ENCODE results near the gene THSD4.
"Not testable (repeated sequence)": the region's sequence is repeated elsewhere in the genome, so short reads cannot be mapped to it uniquely, and the experiment has no call there.

THSD4 gene

GRCh38 chr15:71718116-71718910, 603.0 kb downstream of the THSD4 start:
- Histone ChIP-seq H3K4me3 (no peak overlapping the region), H3K9ac (ENCODE audit: insufficient read length) (no peak overlapping the region), H3K36me3 (ENCODE audit: insufficient read depth, low read length) (no peaks in the 10 kb centered on the region), H3K9me3 (ENCODE audit: low read depth, low read length) (no peaks in the 10 kb centered on the region), H3K27ac (no peak overlapping the region)
- DNase-seq (ENCODE audit: low read depth, low spot score): no peak
- TF ChIP-seq POLR2AphosphoS5 (IDR thresholded peaks at IDR 0.05; ENCODE audit: borderline replicate concordance, low read depth, low read length) (no peak), EZH2 (IDR thresholded peaks at IDR 0.05) (no peak), FOXP2 (optimal IDR thresholded peaks at IDR 0.05; ENCODE audit: control extremely low read depth, extremely low read length, insufficient read depth) (no peak)

- H3K36me3 ChIP-seq (ENCODE audit: insufficient read depth, low read length): no peaks in the 10 kb centered on the region
- no peak for DNase-seq (ENCODE audit: low read depth, low spot score)
- no peak overlapping the region for H3K27ac ChIP-seq
- H3K9me3 ChIP-seq (ENCODE audit: low read depth, low read length): no peaks in the 10 kb centered on the region
- TF ChIP-seq EZH2 (IDR thresholded peaks at IDR 0.05) (no peak), FOXP2 (optimal IDR thresholded peaks at IDR 0.05; ENCODE audit: control extremely low read depth, extremely low read length, insufficient read depth) (no peak), POLR2AphosphoS5 (IDR thresholded peaks at IDR 0.05; ENCODE audit: borderline replicate concordance, low read depth, low read length) (no peak)
- H3K9ac ChIP-seq (ENCODE audit: insufficient read length): no peak overlapping the region
- H3K4me3 ChIP-seq: no peak overlapping the region
Observed at GRCh38 chr15:71723344-71723743, 608.1 kb downstream of the THSD4 start.

GRCh38 chr15:71725207-71725955, 610.1 kb downstream of the THSD4 start:
- not testable (repeated sequence) for H3K27ac ChIP-seq; H3K36me3 ChIP-seq (ENCODE audit: insufficient read depth, low read length); H3K9me3 ChIP-seq (ENCODE audit: low read depth, low read length); H3K9ac ChIP-seq (ENCODE audit: insufficient read length); DNase-seq (ENCODE audit: low read depth, low spot score); H3K4me3 ChIP-seq

- Histone ChIP-seq H3K36me3 (ENCODE audit: insufficient read depth, low read length) (no peaks in the 10 kb centered on the region), H3K4me3 (no peak overlapping the region), H3K9ac (ENCODE audit: insufficient read length) (no peak overlapping the region), H3K27ac (no peak overlapping the region), H3K9me3 (ENCODE audit: low read depth, low read length) (no peaks in the 10 kb centered on the region)
- TF ChIP-seq POLR2AphosphoS5 (IDR thresholded peaks at IDR 0.05; ENCODE audit: borderline replicate concordance, low read depth, low read length) (no peak), FOXP2 (optimal IDR thresholded peaks at IDR 0.05; ENCODE audit: control extremely low read depth, extremely low read length, insufficient read depth) (no peak), EZH2 (IDR thresholded peaks at IDR 0.05) (no peak)
- DNase-seq (ENCODE audit: low read depth, low spot score): no peak
Observed at GRCh38 chr15:71728881-71729280, 613.6 kb downstream of the THSD4 start.

GRCh38 chr15:71729319-71729718, 614.0 kb downstream of the THSD4 start:
- no peak overlapping the region for H3K9ac ChIP-seq (ENCODE audit: insufficient read length)
- no peaks in the 10 kb centered on the region for H3K9me3 ChIP-seq (ENCODE audit: low read depth, low read length)
- no peak overlapping the region for H3K4me3 ChIP-seq
- no peaks in the 10 kb centered on the region for H3K36me3 ChIP-seq (ENCODE audit: insufficient read depth, low read length)
- DNase-seq (ENCODE audit: low read depth, low spot score): no peak
- TF ChIP-seq EZH2 (IDR thresholded peaks at IDR 0.05) (no peak), FOXP2 (optimal IDR thresholded peaks at IDR 0.05; ENCODE audit: control extremely low read depth, extremely low read length, insufficient read depth) (no peak), POLR2AphosphoS5 (IDR thresholded peaks at IDR 0.05; ENCODE audit: borderline replicate concordance, low read depth, low read length) (no peak)
- no peak overlapping the region for H3K27ac ChIP-seq

GRCh38 chr15:71730277-71731144, 615.2 kb downstream of the THSD4 start:
- Histone ChIP-seq H3K9me3 (ENCODE audit: low read depth, low read length) (no peaks in the 10 kb centered on the region), H3K36me3 (ENCODE audit: insufficient read depth, low read length) (no peaks in the 10 kb centered on the region), H3K4me3 (no peak overlapping the region), H3K27ac (no peak overlapping the region), H3K9ac (ENCODE audit: insufficient read length) (no peak overlapping the region)
- peak; percentile 18 for DNase-seq (ENCODE audit: low read depth, low spot score)
- TF ChIP-seq EZH2 (IDR thresholded peaks at IDR 0.05) (no peak), FOXP2 (optimal IDR thresholded peaks at IDR 0.05; ENCODE audit: control extremely low read depth, extremely low read length, insufficient read depth) (no peak), POLR2AphosphoS5 (IDR thresholded peaks at IDR 0.05; ENCODE audit: borderline replicate concordance, low read depth, low read length) (no peak)

- Histone ChIP-seq H3K27ac (no peak overlapping the region), H3K9me3 (ENCODE audit: low read depth, low read length) (no peaks in the 10 kb centered on the region), H3K36me3 (ENCODE audit: insufficient read depth, low read length) (no peaks in the 10 kb centered on the region), H3K4me3 (no peak overlapping the region), H3K9ac (ENCODE audit: insufficient read length) (no peak overlapping the region)
- TF ChIP-seq EZH2 (IDR thresholded peaks at IDR 0.05): no peak
- no peak for TF ChIP-seq POLR2AphosphoS5 (IDR thresholded peaks at IDR 0.05; ENCODE audit: borderline replicate concordance, low read depth, low read length)
- TF ChIP-seq FOXP2 (optimal IDR thresholded peaks at IDR 0.05; ENCODE audit: control extremely low read depth, extremely low read length, insufficient read depth): no peak
- DNase-seq (ENCODE audit: low read depth, low spot score): no peak
Observed at GRCh38 chr15:71732636-71733035, 617.4 kb downstream of the THSD4 start.

- H3K9me3 ChIP-seq (ENCODE audit: low read depth, low read length): no peaks in the 10 kb centered on the region
- no peak overlapping the region for H3K9ac ChIP-seq (ENCODE audit: insufficient read length)
- TF ChIP-seq POLR2AphosphoS5 (IDR thresholded peaks at IDR 0.05; ENCODE audit: borderline replicate concordance, low read depth, low read length): no peak
- H3K4me3 ChIP-seq: no peak overlapping the region
- no peak for DNase-seq (ENCODE audit: low read depth, low spot score)
- no peak overlapping the region for H3K27ac ChIP-seq
- no peaks in the 10 kb centered on the region for H3K36me3 ChIP-seq (ENCODE audit: insufficient read depth, low read length)
Observed at GRCh38 chr15:71733122-71733521, 617.9 kb downstream of the THSD4 start.

Measured in SK-N-MC (cell line).